ENCODE measurements around the gene EXOG. TPM values are rescaled to one million over a fixed set of nuclear protein-coding genes. Genes with fewer than 3 reads are reported as not detected.
A peak's percentile ranks its signal among the peaks of the same experiment; 100 is the strongest.

Gene EXOG
- total and polyA plus RNA-seq, 4 donors, result 3.1 to 16.5 (median 11.1) TPM

- Histone ChIP-seq H3K36me3 (ENCODE audit: control insufficient read depth in 4 of 4, insufficient read depth in 4 of 4, low read length in 4 of 4) (peaks cover 15 to 26% (median 25%) of the 10 kb centered on the region in 4 donors), H3K27me3 (ENCODE audit: control insufficient read depth in 3 of 3, insufficient read depth in 3 of 3, low read length in 2 of 3) (no peaks in the 10 kb centered on the region), H3K27ac (ENCODE audit: low read depth in 1 of 2, low read length in 1 of 2) (no peak overlapping the region), H3K4me3 (no peak overlapping the region), H3K4me1 (ENCODE audit: control insufficient read depth in 5 of 5, insufficient read depth in 5 of 5, low read length in 5 of 5) (no peaks in the 10 kb centered on the region), H3K9me3 (ENCODE audit: control insufficient read depth in 4 of 4, insufficient read depth in 3 of 4, low read length in 3 of 4) (no peaks in the 10 kb centered on the region), H3K9ac (ENCODE audit: insufficient read depth in 1 of 2, low read length in 2 of 2) (no peak overlapping the region)
- WGBS, 2 donors, result 72 to 74% methylated on average over 10 of the region's 10 CpGs
- TF ChIP-seq CTCF (IDR thresholded peaks at IDR 0.05; ENCODE audit: control extremely low read depth, extremely low read depth), result peak; percentile 82
- DNase-seq (peak; percentile 61 to 80 (median 74)), ATAC-seq (ENCODE audit: insufficient read depth, low FRiP score) (peak; percentile 70)
These were observed 16.6 kb upstream of the EXOG start for GRCh38 chr3:38479431-38480092.

- H3K4me3 ChIP-seq, result no peak overlapping the region
- 76 to 85% methylated on average over 3 of the region's 3 CpGs for WGBS, 2 donors
- no peak overlapping the region for H3K27ac ChIP-seq (ENCODE audit: low read depth in 1 of 2, low read length in 1 of 2)
- no peaks in the 10 kb centered on the region for H3K9me3 ChIP-seq (ENCODE audit: control insufficient read depth in 4 of 4, insufficient read depth in 3 of 4, low read length in 3 of 4)
- H3K36me3 ChIP-seq (ENCODE audit: control insufficient read depth in 4 of 4, insufficient read depth in 4 of 4, low read length in 4 of 4), result peaks cover 15 to 26% (median 25%) of the 10 kb centered on the region in 4 donors
- DNase-seq, result no peak
- no peak for ATAC-seq (ENCODE audit: insufficient read depth, low FRiP score)
- no peak for TF ChIP-seq CTCF (IDR thresholded peaks at IDR 0.05; ENCODE audit: control extremely low read depth, extremely low read depth)
- H3K9ac ChIP-seq (ENCODE audit: insufficient read depth in 1 of 2, low read length in 2 of 2), result no peak overlapping the region
- H3K4me1 ChIP-seq (ENCODE audit: control insufficient read depth in 5 of 5, insufficient read depth in 5 of 5, low read length in 5 of 5), result no peaks in the 10 kb centered on the region
- no peaks in the 10 kb centered on the region for H3K27me3 ChIP-seq (ENCODE audit: control insufficient read depth in 3 of 3, insufficient read depth in 3 of 3, low read length in 2 of 3)
These were observed 16.1 kb upstream of the EXOG start for GRCh38 chr3:38480093-38480445.

GRCh38 chr3:38480930-38481329, 15.2 kb upstream of the EXOG start:
- H3K27me3 ChIP-seq (ENCODE audit: control insufficient read depth in 3 of 3, insufficient read depth in 3 of 3, low read length in 2 of 3), result no peaks in the 10 kb centered on the region
- ATAC-seq (ENCODE audit: insufficient read depth, low FRiP score) (no peak), DNase-seq (no peak)
- WGBS, 2 donors, result 98 to 100% methylated on average over 2 of the region's 2 CpGs
- H3K9ac ChIP-seq (ENCODE audit: insufficient read depth in 1 of 2, low read length in 2 of 2), result no peak overlapping the region
- no peak for TF ChIP-seq CTCF (IDR thresholded peaks at IDR 0.05; ENCODE audit: control extremely low read depth, extremely low read depth)
- H3K4me3 ChIP-seq, result no peak overlapping the region
- no peaks in the 10 kb centered on the region for H3K9me3 ChIP-seq (ENCODE audit: control insufficient read depth in 4 of 4, insufficient read depth in 3 of 4, low read length in 3 of 4)
- no peaks in the 10 kb centered on the region for H3K4me1 ChIP-seq (ENCODE audit: control insufficient read depth in 5 of 5, insufficient read depth in 5 of 5, low read length in 5 of 5)
- H3K36me3 ChIP-seq (ENCODE audit: control insufficient read depth in 4 of 4, insufficient read depth in 4 of 4, low read length in 4 of 4), result peaks cover 15 to 26% (median 26%) of the 10 kb centered on the region in 4 donors
- H3K27ac ChIP-seq (ENCODE audit: low read depth in 1 of 2, low read length in 1 of 2), result no peak overlapping the region

GRCh38 chr3:38482951-38483350, 13.2 kb upstream of the EXOG start:
- H3K9ac ChIP-seq (ENCODE audit: insufficient read depth in 1 of 2, low read length in 2 of 2), result no peak overlapping the region
- H3K27ac ChIP-seq (ENCODE audit: low read depth in 1 of 2, low read length in 1 of 2), result no peak overlapping the region
- TF ChIP-seq CTCF (IDR thresholded peaks at IDR 0.05; ENCODE audit: control extremely low read depth, extremely low read depth), result no peak
- WGBS, 2 donors, result 94 to 97% methylated on average over 10 of the region's 10 CpGs
- ATAC-seq (ENCODE audit: insufficient read depth, low FRiP score) (no peak), DNase-seq (no peak)
- H3K4me1 ChIP-seq (ENCODE audit: control insufficient read depth in 5 of 5, insufficient read depth in 5 of 5, low read length in 5 of 5), result no peaks in the 10 kb centered on the region
- H3K9me3 ChIP-seq (ENCODE audit: control insufficient read depth in 4 of 4, insufficient read depth in 3 of 4, low read length in 3 of 4), result no peaks in the 10 kb centered on the region
- H3K4me3 ChIP-seq, result no peak overlapping the region
- peaks cover 15 to 28% (median 25%) of the 10 kb centered on the region in 4 donors for H3K36me3 ChIP-seq (ENCODE audit: control insufficient read depth in 4 of 4, insufficient read depth in 4 of 4, low read length in 4 of 4)
- H3K27me3 ChIP-seq (ENCODE audit: control insufficient read depth in 3 of 3, insufficient read depth in 3 of 3, low read length in 2 of 3), result no peaks in the 10 kb centered on the region

All from lung (tissue), 12 donors.